SK-N-SH (cell line): Measurements from ENCODE around the gene C3orf33. TPM values are rescaled to one million over a fixed set of nuclear protein-coding genes. Genes with fewer than 3 reads are reported as not detected.

Experiments used
- CTCF ChIA-PET: fragments of 300-600, 350-600 bp; formaldehyde crosslinking; extraction: SDS; loops from one replicate; lab custom pipeline; 2021; lab: Yijun Ruan, JAX
- POLR2A ChIA-PET: fragments of 350-600 bp; sonication (Branson Sonifier 250); formaldehyde crosslinking; extraction: SDS; loops from one replicate; lab custom pipeline; 2020; ENCODE audit warnings: antibody characterized with exemption, inconsistent platforms; lab: Yijun Ruan, JAX
- DNase-seq: peaks from one replicate; pipeline ENCODE4 v3.0.0; 2012
- H2AFZ ChIP-seq: fragments of 200-600 bp; sonication (generic); 2 replicates; pipeline ENCODE4 v1.8.1; 2016; ENCODE audit warnings: antibody characterized with exemption, mild to moderate bottlenecking, low read depth
- H3F3A ChIP-seq: fragments of 200-600 bp; sonication (generic); replicated peaks from 2 replicates; pipeline ENCODE3; 2016; ENCODE audit warnings: antibody characterized with exemption, mild to moderate bottlenecking; ENCODE audit not compliant: insufficient read depth
- H3K27ac ChIP-seq, 2 experiments: fragments of 200-500 bp in 1 of 2; fragments of 200-600 bp in 1 of 2; sonication (Bioruptor generic) in 1 of 2; sonication (generic), shearing (Covaris generic) in 1 of 2; 2 replicates each; pipeline versions ENCODE4 v1.5.1 to v1.6.1; 2014 to 2016; ENCODE audit warnings: low read depth in 2 of 2, inconsistent platforms in 1 of 2, low read length in 1 of 2, mild to moderate bottlenecking in 1 of 2, mixed read lengths in 1 of 2
- H3K27me3 ChIP-seq: fragments of 200-600 bp; sonication (generic), shearing (Covaris generic); 2 replicates; pipeline ENCODE4 v1.6.1; 2016; ENCODE audit warnings: mixed run types; ENCODE audit not compliant: insufficient read depth
- H3K36me3 ChIP-seq, 2 experiments: fragments of 200-500 bp in 1 of 2; fragments of 200-600 bp in 1 of 2; sonication (Bioruptor generic) in 1 of 2; sonication (generic) in 1 of 2; replicated peaks in 1 of 2; 2 replicates each; pipeline versions ENCODE3 to v1.5.1; 2014 to 2016; ENCODE audit warnings: low read length in 1 of 2, mild to moderate bottlenecking in 1 of 2; ENCODE audit not compliant: insufficient read depth in 2 of 2, control insufficient read depth in 1 of 2
- H3K4me1 ChIP-seq, 2 experiments: fragments of 200-500 bp in 1 of 2; fragments of 200-600 bp in 1 of 2; sonication (Bioruptor generic) in 1 of 2; sonication (generic), shearing (Covaris generic) in 1 of 2; 2 replicates each; pipeline versions ENCODE4 v1.5.1 to v1.6.1; 2014 to 2016; ENCODE audit warnings: low read depth in 1 of 2, low read length in 1 of 2, mixed run types in 1 of 2; ENCODE audit not compliant: insufficient read depth in 2 of 2, control insufficient read depth in 1 of 2
- H3K4me2 ChIP-seq: fragments of 200-600 bp; sonication (generic), shearing (Covaris generic); 2 replicates; pipeline ENCODE4 v1.6.1; 2017; ENCODE audit warnings: mixed run types
- H3K4me3 ChIP-seq, 2 experiments: fragments of 200-500 bp in 1 of 2; fragments of 200-600 bp in 1 of 2; sonication (Bioruptor generic) in 1 of 2; sonication (generic), shearing (Covaris generic) in 1 of 2; 2 replicates each; pipeline versions ENCODE4 v1.5.1 to v1.8.1; 2014 to 2016; ENCODE audit warnings: low read depth in 2 of 2, inconsistent platforms in 1 of 2, low read length in 1 of 2, mild to moderate bottlenecking in 1 of 2, mixed read lengths in 1 of 2, moderate library complexity in 1 of 2
- H3K79me2 ChIP-seq: fragments of 200-600 bp; sonication (generic); 2 replicates; pipeline ENCODE4 v1.8.1; 2017; ENCODE audit warnings: mild to moderate bottlenecking; ENCODE audit not compliant: insufficient read depth
- H3K9ac ChIP-seq: fragments of 200-600 bp; sonication (generic); 2 replicates; pipeline ENCODE4 v1.6.1; 2017; ENCODE audit warnings: mixed run types
- H3K9me2 ChIP-seq: fragments of 200-600 bp; sonication (generic); 2 replicates; pipeline ENCODE4 v1.6.1; 2017; ENCODE audit warnings: mixed run types
- H3K9me3 ChIP-seq: fragments of 200-600 bp; sonication (generic); 2 replicates; pipeline ENCODE4 v1.6.1; 2017; ENCODE audit warnings: mixed run types, mild to moderate bottlenecking, moderate library complexity
- H4K20me1 ChIP-seq: fragments of 200-600 bp; sonication (generic); 2 replicates; pipeline ENCODE4 v1.6.1; 2017; ENCODE audit warnings: mild to moderate bottlenecking, mixed run types; ENCODE audit not compliant: insufficient read depth
- CHD2 ChIP-seq: fragments of 150-350 bp; IDR thresholded peaks from 2 replicates; pipeline ENCODE4 v1.6.1; 2018; ENCODE audit warnings: low read length; ENCODE audit not compliant: partially characterized antibody
- CTCF ChIP-seq: fragments of 200-600 bp; sonication (generic); IDR thresholded peaks from 2 replicates; pipeline ENCODE4 v1.6.1; 2017; ENCODE audit warnings: antibody characterized with exemption, mild to moderate bottlenecking, moderate library complexity
- ELF1 ChIP-seq: IDR thresholded peaks from 2 replicates; pipeline ENCODE4 v1.4.0; 2012
- EP300 ChIP-seq, 2 experiments: IDR thresholded peaks; 2 replicates each; pipeline versions ENCODE4 v1.4.0 to v1.6.1; 2012; ENCODE audit warnings: borderline replicate concordance in 1 of 2, low read depth in 1 of 2, low read length in 1 of 2
- EZH2phosphoT487 ChIP-seq: fragments of 200-600 bp; sonication (generic); IDR thresholded peaks from 2 replicates; pipeline ENCODE4 v1.6.1; 2017; ENCODE audit warnings: low read depth, mixed run types, mild to moderate bottlenecking, antibody characterized with exemption, moderate library complexity, borderline replicate concordance
- FOSL2 ChIP-seq: IDR thresholded peaks from 2 replicates; pipeline ENCODE4 v1.4.0; 2012; ENCODE audit warnings: low read depth, mild to moderate bottlenecking, moderate library complexity, borderline replicate concordance
- FOXJ3 ChIP-seq: sonication (generic); formaldehyde crosslinking; IDR thresholded peaks from 2 replicates; pipeline ENCODE4 v1.5.1; 2020; ENCODE audit warnings: mild to moderate bottlenecking, missing genetic modification reagents
- GABPA ChIP-seq: IDR thresholded peaks from 2 replicates; pipeline ENCODE4 v1.4.0; 2012; ENCODE audit warnings: low read depth, mild to moderate bottlenecking
- GATA2 ChIP-seq: sonication (generic); formaldehyde crosslinking; IDR thresholded peaks from 2 replicates; pipeline ENCODE4 v1.5.0; 2020; ENCODE audit warnings: mild to moderate bottlenecking, missing genetic modification reagents
- JUND ChIP-seq: IDR thresholded peaks from 2 replicates; pipeline ENCODE4 v1.4.0; 2012
- NRF1 ChIP-seq: IDR thresholded peaks from 2 replicates; pipeline ENCODE4 v1.6.1; 2012; ENCODE audit warnings: low read depth, mild to moderate bottlenecking, low read length
- PBX3 ChIP-seq: IDR thresholded peaks from 2 replicates; pipeline ENCODE4; 2012
- RAD21 ChIP-seq: IDR thresholded peaks from 2 replicates; pipeline ENCODE4 v1.6.1; 2012; ENCODE audit warnings: mild to moderate bottlenecking, low read length
- RCOR1 ChIP-seq: fragments of 150-350 bp; IDR thresholded peaks from 2 replicates; pipeline ENCODE4 v1.6.1; 2017; ENCODE audit warnings: antibody characterized with exemption, low read length
- RFX5 ChIP-seq: IDR thresholded peaks from 2 replicates; pipeline ENCODE4 v1.6.1; 2012; ENCODE audit warnings: mild to moderate bottlenecking, improper control_type of control experiment, low read length
- RXRA ChIP-seq: IDR thresholded peaks from 2 replicates; pipeline ENCODE4 v1.4.0; 2012; ENCODE audit warnings: low read depth, mild to moderate bottlenecking, borderline replicate concordance
- SIN3A ChIP-seq: IDR thresholded peaks from 2 replicates; pipeline ENCODE4 v1.6.1; 2012; ENCODE audit warnings: low read depth, mild to moderate bottlenecking, low read length, moderate library complexity, borderline replicate concordance
- TAF1 ChIP-seq: IDR thresholded peaks from 2 replicates; pipeline ENCODE4 v1.6.1; 2012; ENCODE audit warnings: low read depth, mild to moderate bottlenecking, low read length, moderate library complexity, borderline replicate concordance
- TCF12 ChIP-seq: IDR thresholded peaks from 2 replicates; pipeline ENCODE4 v1.4.0; 2012
- TEAD4 ChIP-seq: IDR thresholded peaks from 2 replicates; pipeline ENCODE4 v1.4.0; 2012; ENCODE audit warnings: mild to moderate bottlenecking, borderline replicate concordance; ENCODE audit not compliant: insufficient read depth
- USF1 ChIP-seq: IDR thresholded peaks from 2 replicates; pipeline ENCODE4 v1.4.0; 2012; ENCODE audit warnings: low read depth, borderline replicate concordance
- YY1 ChIP-seq: IDR thresholded peaks from 2 replicates; pipeline ENCODE4 v1.4.0; 2012; ENCODE audit warnings: low read depth, mild to moderate bottlenecking
- WGBS: methylation state at CpG from one replicate; pipeline ENCODE4 v1.1.6; 2017; ENCODE audit warnings: low lambda C conversion rate; 5-methylcytosine and 5-hydroxymethylcytosine counted together
- polyA plus RNA-seq, 3 experiments: library from polyadenylated mRNA; depleted of rRNA; stranded (reverse); fragments of >200 nt; gene quantifications; 2 replicates each; pipeline ENCODE4 v1.2.3, GENCODE V29; 2012

The C3orf33 gene
- polyA plus RNA-seq, 1 of the 3 experiments (the other 2 are of a cell fraction): 2.9 TPM

- Histone ChIP-seq H3K36me3 (no peaks in the 10 kb centered on the region), H3F3A (no peaks in the 10 kb centered on the region), H3K4me1 (peaks cover 0 to 6% of the 10 kb centered on the region in 2 experiments; a peak in 1 of 4 replicates), H3K27ac (no peak overlapping the region), H2AFZ (no peak overlapping the region), H3K9ac (no peak overlapping the region), H3K4me2 (no peak overlapping the region), H3K79me2 (no peaks in the 10 kb centered on the region), H3K9me3 (no peaks in the 10 kb centered on the region), H4K20me1 (no peaks in the 10 kb centered on the region), H3K27me3 (peaks cover 8% of the 10 kb centered on the region; the same call in 1 of the 2 replicates), H3K9me2 (no peaks in the 10 kb centered on the region), H3K4me3 (no peak overlapping the region)
- DNase-seq: no peak
- ChIA-PET POLR2A (no interaction called here), CTCF (interaction anchor here (1.5 to 1.8 kb wide), 2 partner anchors 14 to 58 kb away, joined by 4 to 7 read pairs; partner anchors contain the start of gene C3orf33)
- WGBS: 89% methylated on average over 3 of the region's 3 CpGs
- TF ChIP-seq YY1 (no peak), RAD21 (no peak), TEAD4 (no peak), EP300 (IDR thresholded peaks at IDR 0.05; ENCODE audit: borderline replicate concordance in 1 of 2, low read depth in 1 of 2, low read length in 1 of 2) (no peak), GATA2 (CRISPR knock-in tag) (no peak), NRF1 (no peak), JUND (no peak), CHD2 (no peak), RFX5 (no peak), RCOR1 (no peak), FOXJ3 (CRISPR knock-in tag) (no peak), SIN3A (no peak), RXRA (no peak), EZH2phosphoT487 (no peak), PBX3 (no peak), FOSL2 (no peak), TCF12 (no peak)
These were observed 58.2 kb downstream of the C3orf33 start for GRCh38 chr3:155747946-155748290.

GRCh38 chr3:155747286-155747945, 58.7 kb downstream of the C3orf33 start:
- H3K27me3 ChIP-seq: peaks cover 10% of the 10 kb centered on the region; the same call in 1 of the 2 replicates
- no peaks in the 10 kb centered on the region for H3K9me3 ChIP-seq
- peaks cover 0 to 6% of the 10 kb centered on the region in 2 experiments; a peak in 1 of 4 replicates for H3K4me1 ChIP-seq
- CTCF ChIA-PET: interaction anchor here (1.5 to 2.3 kb wide), 3 partner anchors 15 to 59 kb away, joined by 4 to 7 read pairs (median 6); partner anchors contain the start of gene C3orf33
- no peak overlapping the region for H2AFZ ChIP-seq
- H3K4me2 ChIP-seq: no peak overlapping the region
- no peaks in the 10 kb centered on the region for H3F3A ChIP-seq
- H3K9ac ChIP-seq: no peak overlapping the region
- no peaks in the 10 kb centered on the region for H4K20me1 ChIP-seq
- H3K9me2 ChIP-seq: no peaks in the 10 kb centered on the region
- no peaks in the 10 kb centered on the region for H3K79me2 ChIP-seq
- 71% methylated on average over 2 of the region's 2 CpGs for WGBS
- no peak overlapping the region for H3K27ac ChIP-seq
- no peak for DNase-seq
- POLR2A ChIA-PET: no interaction called here
- H3K4me3 ChIP-seq: no peak overlapping the region
- no peaks in the 10 kb centered on the region for H3K36me3 ChIP-seq
- TF ChIP-seq CHD2 (no peak), NRF1 (no peak), CTCF (no peak), JUND (no peak), ELF1 (no peak), USF1 (no peak), TAF1 (no peak), GABPA (no peak), RAD21 (no peak), FOSL2 (no peak)
